IPS-18c (cell line): ENCODE results near the gene DGKH.

ENCODE experiments used
- H3K4me3 ChIP-seq: 2 replicates; pipeline ENCODE4 v1.7.0; 2013; ENCODE audit warnings: low read depth, mild to moderate bottlenecking, low read length, moderate library complexity; ENCODE audit not compliant: insufficient read depth
- H3K9me3 ChIP-seq: one replicate; pipeline ENCODE4 v1.6.1; 2013; ENCODE audit warnings: mild to moderate bottlenecking, low read length, moderate library complexity; ENCODE audit not compliant: control insufficient read depth, insufficient read depth

DGKH gene

GRCh38 chr13:42038661-42039456, 9.6 kb upstream of the DGKH start:
- Histone ChIP-seq H3K4me3 (peak overlapping the region; percentile 86; the same call in 1 of the 2 replicates), H3K9me3 (no peaks in the 10 kb centered on the region)

GRCh38 chr13:42039457-42039945, 8.9 kb upstream of the DGKH start:
- peak overlapping the region; percentile 86 for H3K4me3 ChIP-seq
- no peaks in the 10 kb centered on the region for H3K9me3 ChIP-seq

GRCh38 chr13:42039946-42040729, 8.3 kb upstream of the DGKH start:
- Histone ChIP-seq H3K4me3 (peak overlapping the region; percentile 86), H3K9me3 (no peaks in the 10 kb centered on the region)

GRCh38 chr13:42040730-42041010, 7.8 kb upstream of the DGKH start:
- H3K9me3 ChIP-seq: no peaks in the 10 kb centered on the region
- peak overlapping the region; percentile 86 for H3K4me3 ChIP-seq

- peak overlapping the region; percentile 86 for H3K4me3 ChIP-seq
- H3K9me3 ChIP-seq: no peaks in the 10 kb centered on the region
These were observed 7.3 kb upstream of the DGKH start for GRCh38 chr13:42041011-42041683.

GRCh38 chr13:42041684-42042035, 6.8 kb upstream of the DGKH start:
- H3K4me3 ChIP-seq: peak overlapping the region; percentile 86
- no peaks in the 10 kb centered on the region for H3K9me3 ChIP-seq

- no peak overlapping the region for H3K4me3 ChIP-seq
These were observed 4.8 kb upstream of the DGKH start for GRCh38 chr13:42043676-42044075.

GRCh38 chr13:42046448-42046847, 2.0 kb upstream of the DGKH start:
- H3K4me3 ChIP-seq: no peak overlapping the region
- H3K9me3 ChIP-seq: no peaks in the 10 kb centered on the region

More at GRCh38 chr13:42043676-42044075, 4.8 kb upstream of the DGKH start:
- H3K9me3 ChIP-seq: no peaks in the 10 kb centered on the region

- Histone ChIP-seq H3K4me3 (peak overlapping the region; percentile 81), H3K9me3 (no peaks in the 10 kb centered on the region)
These were observed 697 bp upstream of the DGKH start for GRCh38 chr13:42047561-42048341.

- peak overlapping the region; percentile 81 for H3K4me3 ChIP-seq
- H3K9me3 ChIP-seq: no peaks in the 10 kb centered on the region
These were observed 421 bp downstream of the DGKH start for GRCh38 chr13:42048684-42049453.

- no peaks in the 10 kb centered on the region for H3K9me3 ChIP-seq
These were observed 986 bp downstream of the DGKH start for GRCh38 chr13:42049454-42049813.

GRCh38 chr13:42054798-42055499, 6.5 kb downstream of the DGKH start:
- Histone ChIP-seq H3K4me3 (no peak overlapping the region), H3K9me3 (no peaks in the 10 kb centered on the region)

More at GRCh38 chr13:42049454-42049813, 986 bp downstream of the DGKH start:
- H3K4me3 ChIP-seq: peak overlapping the region; percentile 64

GRCh38 chr13:42055500-42056085, 7.1 kb downstream of the DGKH start:
- no peaks in the 10 kb centered on the region for H3K9me3 ChIP-seq
- no peak overlapping the region for H3K4me3 ChIP-seq

GRCh38 chr13:42056146-42056545, 7.7 kb downstream of the DGKH start:
- H3K9me3 ChIP-seq: no peaks in the 10 kb centered on the region
- no peak overlapping the region for H3K4me3 ChIP-seq

- no peak overlapping the region for H3K4me3 ChIP-seq
- H3K9me3 ChIP-seq: no peaks in the 10 kb centered on the region
These were observed 8.1 kb downstream of the DGKH start for GRCh38 chr13:42056583-42056982.
